LoVo (cell line): ENCODE data around the gene ADAP2.
"Not testable (repeated sequence)": the region's sequence is repeated elsewhere in the genome, so short reads cannot be mapped to it uniquely, and the experiment has no call there.

Experiments used
- DNase-seq: peaks from one replicate; pipeline ENCODE4 v3.0.0-alpha.2; 2016; ENCODE audit warnings: low spot score

Gene ADAP2

DNA sequence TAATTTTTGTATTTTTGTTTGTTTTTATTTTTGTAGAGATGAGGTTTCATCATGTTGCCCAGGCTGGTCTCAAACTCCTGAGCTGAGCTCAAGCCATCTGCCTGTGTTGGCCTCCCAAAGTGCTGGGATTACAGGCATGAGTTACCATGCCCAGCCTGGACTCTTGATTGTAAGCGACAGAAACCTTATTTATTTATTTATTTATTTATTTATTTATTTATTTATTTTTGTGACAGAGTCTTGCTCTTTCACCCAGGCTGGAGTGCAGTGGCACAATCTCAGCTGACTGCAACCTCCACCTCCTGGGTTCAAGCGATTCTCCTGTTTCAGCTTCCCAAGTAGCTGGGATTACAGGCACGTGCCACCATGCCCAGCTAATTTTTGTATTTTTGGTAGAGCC, 8.1 kb downstream of the ADAP2 start:
- not testable (repeated sequence) for DNase-seq

- no peak for DNase-seq
Observed at GRCh38 chr17:30930495-30930894, 8.8 kb downstream of the ADAP2 start.

- DNase-seq, result not testable (repeated sequence)
Observed at GRCh38 chr17:30931582-30931981, 9.8 kb downstream of the ADAP2 start.

GRCh38 chr17:30933966-30934365, 12.2 kb downstream of the ADAP2 start:
- DNase-seq, result no peak

- no peak for DNase-seq
Observed at GRCh38 chr17:30939051-30939689, 17.4 kb downstream of the ADAP2 start.

DNA sequence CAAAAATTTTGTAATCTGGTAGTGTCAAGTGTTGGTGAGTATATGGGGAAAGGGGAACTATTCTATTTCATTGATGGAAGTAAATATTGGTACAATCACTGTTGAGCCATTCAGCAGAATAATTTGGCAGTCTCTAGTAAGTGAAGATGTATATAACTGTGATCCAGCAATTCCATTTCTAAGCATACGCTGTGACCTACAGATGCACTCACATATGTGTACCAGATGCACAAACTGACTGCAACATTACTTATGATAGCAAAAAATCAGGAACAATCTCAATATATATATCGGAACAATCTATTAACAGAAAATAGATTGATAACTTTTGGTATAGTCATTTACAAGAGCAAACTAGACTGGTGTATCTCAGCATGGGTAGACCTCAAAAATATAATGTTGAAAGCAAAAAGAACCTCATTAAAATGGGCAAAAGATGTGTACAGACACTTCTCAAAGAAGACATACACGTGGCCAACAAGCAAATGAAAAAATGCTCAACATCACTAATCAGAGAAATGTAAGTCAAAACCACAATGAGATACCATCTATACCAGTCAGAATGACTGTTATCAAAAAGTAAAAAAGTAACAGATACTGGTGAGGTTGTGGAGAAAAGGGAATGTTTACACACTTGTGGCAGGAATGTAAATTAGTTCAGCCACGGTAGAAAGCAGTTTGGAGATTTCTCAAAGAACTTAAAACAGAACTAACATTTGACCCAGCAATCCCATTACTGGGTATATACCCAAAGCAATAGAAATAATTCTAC, 20.7 kb downstream of the ADAP2 start:
- DNase-seq, result no peak

DNA sequence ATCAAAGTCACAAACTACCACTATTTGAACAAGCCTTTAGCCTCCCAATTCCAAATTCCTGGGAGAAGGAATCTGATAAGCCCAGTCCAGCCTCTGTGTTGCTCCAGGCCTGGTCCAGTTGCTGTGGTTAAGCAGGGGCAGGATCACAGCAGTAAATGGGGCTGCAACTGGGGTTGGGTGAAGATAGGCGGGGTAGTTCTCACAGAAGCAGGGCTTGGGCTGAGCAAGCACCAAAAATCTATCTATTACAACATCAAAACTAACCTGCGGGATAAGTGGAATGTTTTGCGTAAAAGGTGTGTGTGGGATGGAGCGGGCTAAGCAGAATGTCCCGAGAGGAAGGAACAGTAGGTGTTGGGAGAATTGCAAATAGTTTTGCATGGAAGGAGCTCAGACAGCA, 26.1 kb downstream of the ADAP2 start:
- DNase-seq, result no peak

DNA sequence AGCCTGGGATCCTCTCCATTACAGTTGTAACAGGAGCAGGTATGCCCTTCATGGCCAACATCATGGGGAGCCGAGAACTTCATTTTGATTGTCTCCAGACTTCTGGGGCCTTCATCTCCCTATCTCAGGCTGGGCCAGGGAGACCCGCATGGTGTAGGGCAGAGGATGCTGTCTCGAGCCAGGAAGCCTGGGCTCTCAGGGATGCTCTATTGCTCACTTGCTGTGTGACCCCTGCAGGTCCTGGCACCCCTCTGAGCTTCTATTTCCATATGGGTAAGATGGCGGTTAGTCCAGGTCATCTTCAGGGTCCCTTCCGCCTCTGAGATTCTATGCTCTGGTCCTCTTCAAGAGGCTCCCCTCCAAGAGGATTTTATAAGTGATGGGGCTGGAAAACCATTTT, 28.4 kb downstream of the ADAP2 start:
- DNase-seq, result no peak

DNA sequence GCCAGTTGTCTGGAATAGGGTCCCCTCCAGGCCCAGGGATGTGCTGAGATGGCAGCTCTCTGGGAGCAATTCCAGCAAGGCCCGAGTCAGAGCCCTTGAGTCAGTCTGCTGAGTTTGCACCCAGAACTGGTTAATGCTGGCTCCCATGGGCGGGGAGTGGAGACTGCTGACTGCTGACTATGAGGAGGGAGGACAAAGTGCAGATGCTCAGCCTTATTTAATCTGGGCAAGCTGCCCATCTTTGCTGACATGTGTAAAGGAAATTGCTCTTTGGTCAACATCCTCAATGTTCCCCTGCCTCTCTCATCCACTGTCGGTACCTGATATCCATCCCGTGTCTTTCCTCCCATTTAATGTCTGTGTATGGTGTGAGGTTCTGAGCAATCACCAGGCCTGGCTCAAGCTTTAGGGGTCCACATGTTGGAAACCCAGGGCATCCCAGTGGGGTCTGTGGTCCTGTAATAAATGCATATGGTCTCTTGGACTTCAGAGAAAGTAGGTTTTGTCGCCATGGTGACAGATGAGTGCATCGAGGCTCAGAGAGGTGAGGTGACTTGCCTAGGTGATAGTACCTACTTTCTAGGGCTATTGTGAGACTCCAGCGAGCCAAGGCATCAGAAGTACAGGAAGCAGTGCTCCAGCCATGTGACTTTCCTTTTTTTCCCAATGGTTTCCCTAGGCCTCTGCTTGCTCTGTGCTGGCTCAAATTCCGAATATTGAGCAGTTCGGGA, 29.1 kb downstream of the ADAP2 start:
- peak; percentile 79 for DNase-seq

DNA sequence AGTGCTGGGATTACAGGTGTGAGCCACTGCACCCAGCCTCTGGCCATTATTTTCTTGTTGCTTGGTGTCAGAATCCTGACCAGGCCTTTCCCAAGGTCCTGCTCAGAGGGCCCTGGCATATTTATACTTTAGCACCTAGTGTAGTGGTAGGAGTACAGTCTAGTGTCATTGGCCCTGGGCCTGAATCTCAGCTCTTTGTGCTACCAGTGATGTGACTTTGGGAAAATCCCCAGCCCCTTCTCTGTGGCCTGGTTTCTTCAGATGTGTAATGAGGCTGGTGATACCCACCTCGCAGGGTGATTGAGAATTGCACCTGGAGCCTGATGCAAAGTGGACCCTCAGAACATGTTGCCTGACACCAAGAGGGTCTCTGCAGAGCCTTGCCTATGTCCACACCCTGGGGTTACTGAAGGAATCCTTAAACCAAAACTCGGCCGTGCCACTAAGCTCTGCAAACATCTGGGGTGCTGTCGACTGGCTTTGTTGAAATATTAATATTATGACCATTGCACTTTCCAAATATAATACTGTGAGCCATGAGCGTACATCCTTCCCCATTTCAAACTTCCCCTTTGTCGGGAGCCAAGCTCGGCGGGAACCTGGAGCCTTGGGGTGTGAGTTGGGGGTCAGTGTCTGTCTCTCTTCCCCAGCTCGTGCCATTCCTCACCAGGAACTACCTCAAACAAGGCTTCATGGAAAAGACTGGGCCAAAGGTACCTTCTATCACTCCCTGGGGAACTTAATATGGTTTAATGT, 31.1 kb downstream of the ADAP2 start:
- no peak for DNase-seq

GRCh38 chr17:30954046-30954830, 32.5 kb downstream of the ADAP2 start:
- DNase-seq, result no peak

- DNase-seq, result no peak
Observed at GRCh38 chr17:30956764-30957374, 35.1 kb downstream of the ADAP2 start.

DNA sequence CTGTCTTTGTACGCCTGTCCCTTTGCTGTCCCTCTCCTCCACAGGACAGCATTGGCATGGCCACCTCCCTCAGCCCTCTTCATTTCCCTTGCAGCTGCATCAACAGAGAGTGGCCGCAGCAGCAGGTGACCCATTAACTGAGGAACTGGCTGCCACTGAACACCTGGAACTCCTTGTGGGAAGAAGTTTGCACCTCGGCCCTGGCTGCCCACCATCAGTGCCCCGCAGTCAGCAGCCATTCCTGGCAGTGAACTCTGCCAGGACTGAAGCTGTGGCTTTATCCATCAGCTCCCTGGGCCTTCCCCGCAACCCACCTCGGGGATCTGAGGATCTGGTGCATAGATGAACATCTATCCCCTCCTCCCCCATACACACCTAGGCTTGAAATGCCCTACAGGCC, 36.0 kb downstream of the ADAP2 start:
- DNase-seq, result no peak

GRCh38 chr17:30958187-30958586, 36.4 kb downstream of the ADAP2 start:
- no peak for DNase-seq

DNA sequence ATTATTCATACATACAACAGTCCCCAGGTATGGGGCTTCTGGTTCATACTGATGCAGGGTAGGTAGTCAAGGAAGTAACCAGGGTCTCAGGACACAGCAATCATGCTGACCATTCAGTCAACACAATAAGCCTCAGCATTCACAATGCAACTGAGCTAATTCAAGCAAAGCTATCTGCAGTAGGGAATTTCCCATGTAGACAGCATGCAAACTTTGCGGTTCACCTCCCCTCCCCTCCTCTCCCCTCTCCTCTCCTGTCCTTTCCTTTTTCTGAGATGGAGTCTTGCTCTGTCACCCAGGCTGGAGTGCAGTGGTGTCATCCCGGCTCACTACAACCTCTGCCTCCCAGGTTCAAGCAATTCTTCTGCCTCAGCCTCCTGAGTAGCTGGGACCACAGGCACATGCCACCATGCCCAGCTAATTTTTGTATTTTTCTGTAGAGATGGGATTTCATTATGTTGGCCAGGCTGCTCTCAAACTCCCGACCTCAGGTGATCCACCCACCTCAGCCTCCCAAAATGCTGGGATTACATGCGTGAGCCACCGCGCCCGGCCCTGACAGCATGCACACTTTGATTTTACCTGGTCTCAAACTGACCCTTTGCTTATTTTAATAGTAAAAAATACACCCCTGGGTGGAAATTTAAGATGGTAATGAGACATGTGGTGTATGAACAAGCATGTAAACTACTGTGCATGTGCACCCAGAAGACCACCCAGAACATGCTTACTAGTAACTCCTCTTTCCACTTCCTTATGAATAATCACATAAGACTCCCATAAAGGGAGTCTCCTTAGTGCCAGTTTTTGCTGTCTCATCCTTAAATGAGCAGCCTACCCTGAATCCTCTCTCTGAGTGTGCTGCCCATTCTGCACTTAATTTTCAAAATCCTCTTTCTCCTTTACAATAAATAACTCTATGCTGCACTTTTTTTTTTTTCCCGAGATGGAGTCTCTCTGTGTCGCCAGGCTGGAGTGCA, 39.8 kb downstream of the ADAP2 start:
- DNase-seq, result no peak

GRCh38 chr17:30964312-30964711, 42.6 kb downstream of the ADAP2 start:
- DNase-seq, result not testable (repeated sequence)

DNA sequence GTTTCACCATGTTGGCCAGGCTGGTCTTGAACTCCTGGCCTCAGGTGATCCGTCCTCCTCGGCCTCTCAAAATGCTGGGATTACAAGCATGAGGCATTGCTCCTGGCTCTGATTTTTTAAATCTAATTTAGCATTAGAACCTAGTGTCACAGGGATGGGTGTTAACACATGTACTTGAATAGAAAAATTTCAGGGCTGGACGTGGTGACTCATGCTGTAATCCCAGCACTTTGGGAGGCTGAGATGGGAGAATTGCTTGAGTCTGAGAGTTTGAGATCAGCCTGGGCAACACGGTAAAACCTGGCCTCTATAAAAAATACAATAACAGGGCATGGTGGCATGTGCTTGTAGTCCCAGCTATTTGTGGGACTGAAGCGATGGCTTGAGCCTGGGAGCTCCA, 43.1 kb downstream of the ADAP2 start:
- DNase-seq, result no peak

DNA sequence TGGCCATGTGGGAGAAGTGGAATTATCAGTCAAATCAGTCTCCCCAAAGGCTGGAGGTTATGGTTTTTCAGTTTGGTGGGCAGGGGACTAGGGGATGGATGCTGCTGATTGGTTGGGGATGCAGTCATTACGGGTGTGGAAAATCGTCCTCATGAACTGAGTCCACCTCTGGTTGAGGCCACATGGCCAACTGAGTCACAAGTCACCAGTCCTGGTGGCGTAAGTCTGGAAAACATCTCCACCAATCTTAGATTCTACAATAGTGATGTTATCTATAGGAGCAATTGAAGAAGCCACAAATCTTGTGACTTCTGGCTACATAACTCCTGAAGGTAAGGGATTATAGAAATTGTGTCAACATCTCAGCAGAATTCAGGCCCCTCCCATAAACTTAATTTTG, 43.9 kb downstream of the ADAP2 start:
- no peak for DNase-seq

- DNase-seq, result not testable (repeated sequence)
Observed at GRCh38 chr17:30967911-30968310, 46.2 kb downstream of the ADAP2 start.
